SK-N-SH (cell line): ENCODE results near the gene UTP14C. TPM values are rescaled to one million over a fixed set of nuclear protein-coding genes. Genes with fewer than 3 reads are reported as not detected.

ENCODE experiments used
- CTCF ChIA-PET: fragments of 300-600, 350-600 bp; formaldehyde crosslinking; extraction: SDS; loops from one replicate; lab custom pipeline; 2021; lab: Yijun Ruan, JAX
- POLR2A ChIA-PET: fragments of 350-600 bp; sonication (Branson Sonifier 250); formaldehyde crosslinking; extraction: SDS; loops from one replicate; lab custom pipeline; 2020; ENCODE audit warnings: antibody characterized with exemption, inconsistent platforms; lab: Yijun Ruan, JAX
- DNase-seq: peaks from one replicate; pipeline ENCODE4 v3.0.0; 2012
- H2AFZ ChIP-seq: fragments of 200-600 bp; sonication (generic); 2 replicates; pipeline ENCODE4 v1.8.1; 2016; ENCODE audit warnings: antibody characterized with exemption, mild to moderate bottlenecking, low read depth
- H3F3A ChIP-seq: fragments of 200-600 bp; sonication (generic); replicated peaks from 2 replicates; pipeline ENCODE3; 2016; ENCODE audit warnings: antibody characterized with exemption, mild to moderate bottlenecking; ENCODE audit not compliant: insufficient read depth
- H3K27ac ChIP-seq, 2 experiments: fragments of 200-500 bp in 1 of 2; fragments of 200-600 bp in 1 of 2; sonication (Bioruptor generic) in 1 of 2; sonication (generic), shearing (Covaris generic) in 1 of 2; 2 replicates each; pipeline versions ENCODE4 v1.5.1 to v1.6.1; 2014 to 2016; ENCODE audit warnings: low read depth in 2 of 2, inconsistent platforms in 1 of 2, low read length in 1 of 2, mild to moderate bottlenecking in 1 of 2, mixed read lengths in 1 of 2
- H3K27me3 ChIP-seq: fragments of 200-600 bp; sonication (generic), shearing (Covaris generic); 2 replicates; pipeline ENCODE4 v1.6.1; 2016; ENCODE audit warnings: mixed run types; ENCODE audit not compliant: insufficient read depth
- H3K36me3 ChIP-seq, 2 experiments: fragments of 200-500 bp in 1 of 2; fragments of 200-600 bp in 1 of 2; sonication (Bioruptor generic) in 1 of 2; sonication (generic) in 1 of 2; replicated peaks in 1 of 2; 2 replicates each; pipeline versions ENCODE3 to v1.5.1; 2014 to 2016; ENCODE audit warnings: low read length in 1 of 2, mild to moderate bottlenecking in 1 of 2; ENCODE audit not compliant: insufficient read depth in 2 of 2, control insufficient read depth in 1 of 2
- H3K4me1 ChIP-seq, 2 experiments: fragments of 200-500 bp in 1 of 2; fragments of 200-600 bp in 1 of 2; sonication (Bioruptor generic) in 1 of 2; sonication (generic), shearing (Covaris generic) in 1 of 2; 2 replicates each; pipeline versions ENCODE4 v1.5.1 to v1.6.1; 2014 to 2016; ENCODE audit warnings: low read depth in 1 of 2, low read length in 1 of 2, mixed run types in 1 of 2; ENCODE audit not compliant: insufficient read depth in 2 of 2, control insufficient read depth in 1 of 2
- H3K4me2 ChIP-seq: fragments of 200-600 bp; sonication (generic), shearing (Covaris generic); 2 replicates; pipeline ENCODE4 v1.6.1; 2017; ENCODE audit warnings: mixed run types
- H3K4me3 ChIP-seq, 2 experiments: fragments of 200-500 bp in 1 of 2; fragments of 200-600 bp in 1 of 2; sonication (Bioruptor generic) in 1 of 2; sonication (generic), shearing (Covaris generic) in 1 of 2; 2 replicates each; pipeline versions ENCODE4 v1.5.1 to v1.8.1; 2014 to 2016; ENCODE audit warnings: low read depth in 2 of 2, inconsistent platforms in 1 of 2, low read length in 1 of 2, mild to moderate bottlenecking in 1 of 2, mixed read lengths in 1 of 2, moderate library complexity in 1 of 2
- H3K79me2 ChIP-seq: fragments of 200-600 bp; sonication (generic); 2 replicates; pipeline ENCODE4 v1.8.1; 2017; ENCODE audit warnings: mild to moderate bottlenecking; ENCODE audit not compliant: insufficient read depth
- H3K9ac ChIP-seq: fragments of 200-600 bp; sonication (generic); 2 replicates; pipeline ENCODE4 v1.6.1; 2017; ENCODE audit warnings: mixed run types
- H3K9me2 ChIP-seq: fragments of 200-600 bp; sonication (generic); 2 replicates; pipeline ENCODE4 v1.6.1; 2017; ENCODE audit warnings: mixed run types
- H3K9me3 ChIP-seq: fragments of 200-600 bp; sonication (generic); 2 replicates; pipeline ENCODE4 v1.6.1; 2017; ENCODE audit warnings: mixed run types, mild to moderate bottlenecking, moderate library complexity
- H4K20me1 ChIP-seq: fragments of 200-600 bp; sonication (generic); 2 replicates; pipeline ENCODE4 v1.6.1; 2017; ENCODE audit warnings: mild to moderate bottlenecking, mixed run types; ENCODE audit not compliant: insufficient read depth
- EZH2phosphoT487 ChIP-seq: fragments of 200-600 bp; sonication (generic); IDR thresholded peaks from 2 replicates; pipeline ENCODE4 v1.6.1; 2017; ENCODE audit warnings: low read depth, mixed run types, mild to moderate bottlenecking, antibody characterized with exemption, moderate library complexity, borderline replicate concordance
- FOXJ3 ChIP-seq: sonication (generic); formaldehyde crosslinking; IDR thresholded peaks from 2 replicates; pipeline ENCODE4 v1.5.1; 2020; ENCODE audit warnings: mild to moderate bottlenecking, missing genetic modification reagents
- FOXM1 ChIP-seq: IDR thresholded peaks from 2 replicates; pipeline ENCODE4 v1.4.0; 2012; ENCODE audit warnings: low read depth, mild to moderate bottlenecking
- JUND ChIP-seq: IDR thresholded peaks from 2 replicates; pipeline ENCODE4 v1.4.0; 2012
- MXI1 ChIP-seq: IDR thresholded peaks from 2 replicates; pipeline ENCODE4 v1.6.1; 2012; ENCODE audit warnings: mild to moderate bottlenecking, low read depth, low read length, improper control_type of control experiment
- RAD21 ChIP-seq: IDR thresholded peaks from 2 replicates; pipeline ENCODE4 v1.6.1; 2012; ENCODE audit warnings: mild to moderate bottlenecking, low read length
- RCOR1 ChIP-seq: fragments of 150-350 bp; IDR thresholded peaks from 2 replicates; pipeline ENCODE4 v1.6.1; 2017; ENCODE audit warnings: antibody characterized with exemption, low read length
- TCF12 ChIP-seq: IDR thresholded peaks from 2 replicates; pipeline ENCODE4 v1.4.0; 2012
- YY1 ChIP-seq: IDR thresholded peaks from 2 replicates; pipeline ENCODE4 v1.4.0; 2012; ENCODE audit warnings: low read depth, mild to moderate bottlenecking
- WGBS: methylation state at CpG from one replicate; pipeline ENCODE4 v1.1.6; 2017; ENCODE audit warnings: low lambda C conversion rate; 5-methylcytosine and 5-hydroxymethylcytosine counted together
- polyA plus RNA-seq, 3 experiments: library from polyadenylated mRNA; depleted of rRNA; stranded (reverse); fragments of >200 nt; gene quantifications; 2 replicates each; pipeline ENCODE4 v1.2.3, GENCODE V29; 2012
- TF ChIP-seq, protein P1 (sequence below): fragments of 150-350 bp; IDR thresholded peaks from 2 replicates; pipeline ENCODE4 v1.6.1; 2016; ENCODE audit warnings: mild to moderate bottlenecking, low read depth, low read length
- TF ChIP-seq, protein P2 (sequence below): IDR thresholded peaks from 2 replicates; pipeline ENCODE4 v1.4.0; 2012; ENCODE audit warnings: low read depth, borderline replicate concordance
- TF ChIP-seq, protein P3 (sequence below): IDR thresholded peaks from 2 replicates; pipeline ENCODE4 v1.4.0; 2012; ENCODE audit warnings: low read depth
- TF ChIP-seq, protein P4 (sequence below): IDR thresholded peaks from 2 replicates; pipeline ENCODE4 v1.6.1; 2012; ENCODE audit warnings: mild to moderate bottlenecking, low read depth, low read length, moderate library complexity
- TF ChIP-seq, protein P5 (sequence below): fragments of 150-350 bp; IDR thresholded peaks from 2 replicates; pipeline ENCODE4 v1.6.1; 2017; ENCODE audit warnings: antibody characterized with exemption, low read length, low read depth, borderline replicate concordance

UTP14C gene
- polyA plus RNA-seq, 1 of the 3 experiments (the other 2 are of a cell fraction), result 5.1 TPM

DNA sequence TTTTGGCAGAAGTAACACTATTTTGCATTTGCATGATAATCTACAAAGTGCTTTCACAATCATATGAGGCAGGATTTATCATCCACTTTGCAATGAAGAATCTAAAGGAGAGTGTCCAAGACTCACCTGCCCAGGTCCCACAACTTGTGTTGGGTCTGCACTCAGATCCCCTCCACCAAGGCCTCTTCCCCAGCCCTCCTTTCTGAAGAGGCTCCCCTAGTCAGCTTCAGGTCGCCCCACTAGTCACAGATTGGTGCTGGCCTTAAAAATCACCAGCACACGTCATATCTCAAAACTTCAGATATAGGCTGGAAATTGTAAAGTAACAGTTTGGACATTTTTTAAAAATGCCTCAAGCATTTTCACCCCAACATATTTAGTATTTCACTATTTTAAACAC lies 30.8 kb upstream of the UTP14C start:
- no peaks in the 10 kb centered on the region for H3K9me2 ChIP-seq
- no peaks in the 10 kb centered on the region for H3K27me3 ChIP-seq
- WGBS, result 90% methylated on average over 2 of the region's 2 CpGs
- TF ChIP-seq, protein P1, sequence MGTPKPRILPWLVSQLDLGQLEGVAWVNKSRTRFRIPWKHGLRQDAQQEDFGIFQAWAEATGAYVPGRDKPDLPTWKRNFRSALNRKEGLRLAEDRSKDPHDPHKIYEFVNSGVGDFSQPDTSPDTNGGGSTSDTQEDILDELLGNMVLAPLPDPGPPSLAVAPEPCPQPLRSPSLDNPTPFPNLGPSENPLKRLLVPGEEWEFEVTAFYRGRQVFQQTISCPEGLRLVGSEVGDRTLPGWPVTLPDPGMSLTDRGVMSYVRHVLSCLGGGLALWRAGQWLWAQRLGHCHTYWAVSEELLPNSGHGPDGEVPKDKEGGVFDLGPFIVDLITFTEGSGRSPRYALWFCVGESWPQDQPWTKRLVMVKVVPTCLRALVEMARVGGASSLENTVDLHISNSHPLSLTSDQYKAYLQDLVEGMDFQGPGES, result no peak
- TF ChIP-seq, protein P2, sequence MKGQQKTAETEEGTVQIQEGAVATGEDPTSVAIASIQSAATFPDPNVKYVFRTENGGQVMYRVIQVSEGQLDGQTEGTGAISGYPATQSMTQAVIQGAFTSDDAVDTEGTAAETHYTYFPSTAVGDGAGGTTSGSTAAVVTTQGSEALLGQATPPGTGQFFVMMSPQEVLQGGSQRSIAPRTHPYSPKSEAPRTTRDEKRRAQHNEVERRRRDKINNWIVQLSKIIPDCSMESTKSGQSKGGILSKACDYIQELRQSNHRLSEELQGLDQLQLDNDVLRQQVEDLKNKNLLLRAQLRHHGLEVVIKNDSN, result no peak
- TF ChIP-seq FOXJ3 (CRISPR knock-in tag) (no peak), RAD21 (no peak), TCF12 (no peak), RCOR1 (no peak), YY1 (no peak), JUND (no peak), FOXM1 (no peak), MXI1 (no peak), EZH2phosphoT487 (no peak)
- TF ChIP-seq, protein P3, sequence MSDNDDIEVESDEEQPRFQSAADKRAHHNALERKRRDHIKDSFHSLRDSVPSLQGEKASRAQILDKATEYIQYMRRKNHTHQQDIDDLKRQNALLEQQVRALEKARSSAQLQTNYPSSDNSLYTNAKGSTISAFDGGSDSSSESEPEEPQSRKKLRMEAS, result no peak
- TF ChIP-seq, protein P4, sequence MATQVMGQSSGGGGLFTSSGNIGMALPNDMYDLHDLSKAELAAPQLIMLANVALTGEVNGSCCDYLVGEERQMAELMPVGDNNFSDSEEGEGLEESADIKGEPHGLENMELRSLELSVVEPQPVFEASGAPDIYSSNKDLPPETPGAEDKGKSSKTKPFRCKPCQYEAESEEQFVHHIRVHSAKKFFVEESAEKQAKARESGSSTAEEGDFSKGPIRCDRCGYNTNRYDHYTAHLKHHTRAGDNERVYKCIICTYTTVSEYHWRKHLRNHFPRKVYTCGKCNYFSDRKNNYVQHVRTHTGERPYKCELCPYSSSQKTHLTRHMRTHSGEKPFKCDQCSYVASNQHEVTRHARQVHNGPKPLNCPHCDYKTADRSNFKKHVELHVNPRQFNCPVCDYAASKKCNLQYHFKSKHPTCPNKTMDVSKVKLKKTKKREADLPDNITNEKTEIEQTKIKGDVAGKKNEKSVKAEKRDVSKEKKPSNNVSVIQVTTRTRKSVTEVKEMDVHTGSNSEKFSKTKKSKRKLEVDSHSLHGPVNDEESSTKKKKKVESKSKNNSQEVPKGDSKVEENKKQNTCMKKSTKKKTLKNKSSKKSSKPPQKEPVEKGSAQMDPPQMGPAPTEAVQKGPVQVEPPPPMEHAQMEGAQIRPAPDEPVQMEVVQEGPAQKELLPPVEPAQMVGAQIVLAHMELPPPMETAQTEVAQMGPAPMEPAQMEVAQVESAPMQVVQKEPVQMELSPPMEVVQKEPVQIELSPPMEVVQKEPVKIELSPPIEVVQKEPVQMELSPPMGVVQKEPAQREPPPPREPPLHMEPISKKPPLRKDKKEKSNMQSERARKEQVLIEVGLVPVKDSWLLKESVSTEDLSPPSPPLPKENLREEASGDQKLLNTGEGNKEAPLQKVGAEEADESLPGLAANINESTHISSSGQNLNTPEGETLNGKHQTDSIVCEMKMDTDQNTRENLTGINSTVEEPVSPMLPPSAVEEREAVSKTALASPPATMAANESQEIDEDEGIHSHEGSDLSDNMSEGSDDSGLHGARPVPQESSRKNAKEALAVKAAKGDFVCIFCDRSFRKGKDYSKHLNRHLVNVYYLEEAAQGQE, result no peak
- TF ChIP-seq, protein P5, sequence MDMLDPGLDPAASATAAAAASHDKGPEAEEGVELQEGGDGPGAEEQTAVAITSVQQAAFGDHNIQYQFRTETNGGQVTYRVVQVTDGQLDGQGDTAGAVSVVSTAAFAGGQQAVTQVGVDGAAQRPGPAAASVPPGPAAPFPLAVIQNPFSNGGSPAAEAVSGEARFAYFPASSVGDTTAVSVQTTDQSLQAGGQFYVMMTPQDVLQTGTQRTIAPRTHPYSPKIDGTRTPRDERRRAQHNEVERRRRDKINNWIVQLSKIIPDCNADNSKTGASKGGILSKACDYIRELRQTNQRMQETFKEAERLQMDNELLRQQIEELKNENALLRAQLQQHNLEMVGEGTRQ, result no peak
- H3K4me3 ChIP-seq, result no peak overlapping the region
- DNase-seq, result no peak
- H3K79me2 ChIP-seq, result no peaks in the 10 kb centered on the region
- no peaks in the 10 kb centered on the region; a peak in 1 of 4 replicates for H3K4me1 ChIP-seq
- no peaks in the 10 kb centered on the region for H4K20me1 ChIP-seq
- no peaks in the 10 kb centered on the region for H3K9me3 ChIP-seq
- no peak overlapping the region for H2AFZ ChIP-seq
- no peaks in the 10 kb centered on the region for H3F3A ChIP-seq
- no peak overlapping the region for H3K4me2 ChIP-seq
- no peak overlapping the region for H3K9ac ChIP-seq
- ChIA-PET CTCF (interaction anchor here (1.2 to 1.3 kb wide), 3 partner anchors 17 to 145 kb away, joined by 3 read pairs; partner anchors contain the start of gene UTP14C), POLR2A (no interaction called here)
- no peak overlapping the region for H3K27ac ChIP-seq
- no peaks in the 10 kb centered on the region for H3K36me3 ChIP-seq
